ENCODE results near the gene FAM161A.
"Not testable (repeated sequence)": the region's sequence is repeated elsewhere in the genome, so short reads cannot be mapped to it uniquely, and the experiment has no call there.

DNA sequence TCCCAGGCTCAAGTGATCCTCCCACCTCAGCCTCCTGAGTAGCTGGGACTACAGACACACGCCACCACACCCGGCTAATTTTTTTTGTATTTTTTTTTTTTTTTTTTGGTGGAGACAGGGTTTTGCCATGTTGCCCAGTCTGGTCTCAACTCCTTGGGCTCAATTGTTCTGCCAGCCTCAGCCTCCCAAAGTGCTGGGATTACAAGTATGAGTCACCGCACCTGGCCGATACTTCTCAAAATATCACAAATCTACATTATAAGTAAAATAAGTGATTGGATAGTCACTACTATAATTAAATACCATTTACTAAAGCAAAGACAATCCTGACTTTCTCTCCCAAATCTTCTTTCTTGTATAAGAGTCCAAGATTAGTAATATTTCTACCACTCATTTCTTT, 25.5 kb upstream of the FAM161A start:
- TF ChIP-seq, protein P1, sequence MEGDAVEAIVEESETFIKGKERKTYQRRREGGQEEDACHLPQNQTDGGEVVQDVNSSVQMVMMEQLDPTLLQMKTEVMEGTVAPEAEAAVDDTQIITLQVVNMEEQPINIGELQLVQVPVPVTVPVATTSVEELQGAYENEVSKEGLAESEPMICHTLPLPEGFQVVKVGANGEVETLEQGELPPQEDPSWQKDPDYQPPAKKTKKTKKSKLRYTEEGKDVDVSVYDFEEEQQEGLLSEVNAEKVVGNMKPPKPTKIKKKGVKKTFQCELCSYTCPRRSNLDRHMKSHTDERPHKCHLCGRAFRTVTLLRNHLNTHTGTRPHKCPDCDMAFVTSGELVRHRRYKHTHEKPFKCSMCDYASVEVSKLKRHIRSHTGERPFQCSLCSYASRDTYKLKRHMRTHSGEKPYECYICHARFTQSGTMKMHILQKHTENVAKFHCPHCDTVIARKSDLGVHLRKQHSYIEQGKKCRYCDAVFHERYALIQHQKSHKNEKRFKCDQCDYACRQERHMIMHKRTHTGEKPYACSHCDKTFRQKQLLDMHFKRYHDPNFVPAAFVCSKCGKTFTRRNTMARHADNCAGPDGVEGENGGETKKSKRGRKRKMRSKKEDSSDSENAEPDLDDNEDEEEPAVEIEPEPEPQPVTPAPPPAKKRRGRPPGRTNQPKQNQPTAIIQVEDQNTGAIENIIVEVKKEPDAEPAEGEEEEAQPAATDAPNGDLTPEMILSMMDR (IDR thresholded peaks at IDR 0.05), result not testable (repeated sequence)
- not testable (repeated sequence) for TF ChIP-seq POLR2A (IDR thresholded peaks at IDR 0.05)
